Sigmoid colon (tissue), 7 donors: ENCODE results near the gene APRT. TPM values are rescaled to one million over a fixed set of nuclear protein-coding genes. Genes with fewer than 3 reads are reported as not detected.

Source experiments
- DNase-seq: peaks from one replicate; pipeline ENCODE4 v3.0.0-alpha.2; 2019
- H3K27ac ChIP-seq, 4 donors: fragments of 200-600 bp; sonication (generic); one replicate each; pipeline ENCODE4 v1.5.1; 2016 to 2019; ENCODE audit warnings: mild to moderate bottlenecking in 1 of 4
- H3K27me3 ChIP-seq, 3 donors: fragments of 200-600 bp; sonication (generic); one replicate each; pipeline ENCODE4 v1.5.1; 2019; ENCODE audit warnings: mild to moderate bottlenecking in 1 of 3
- H3K36me3 ChIP-seq, 4 donors: fragments of 200-600 bp; sonication (generic); one replicate each; pipeline ENCODE4 v1.5.1; 2016 to 2019
- H3K4me1 ChIP-seq, 4 donors: fragments of 200-600 bp; sonication (generic); one replicate each; pipeline ENCODE4 v1.5.1; 2017 to 2019
- H3K4me3 ChIP-seq, 4 donors: fragments of 200-600 bp; sonication (generic); one replicate each; pipeline ENCODE4 v1.5.1; 2017 to 2019; ENCODE audit warnings: mild to moderate bottlenecking in 2 of 4, moderate library complexity in 1 of 4
- H3K9me3 ChIP-seq, 4 donors: fragments of 200-600 bp in 3 of 4; sonication (generic) in 3 of 4; one replicate each; pipeline versions ENCODE4 v1.5.1 to v1.6.1; 2013 to 2019
- EP300 ChIP-seq, 4 donors: sonication (generic); formaldehyde crosslinking; IDR thresholded peaks; one replicate each; pipeline ENCODE4 v1.6.1; 2017; ENCODE audit warnings: antibody characterized with exemption in 4 of 4
- POLR2A ChIP-seq, 2 donors: fragments of 450-650 bp; IDR thresholded peaks; one replicate each; pipeline ENCODE4 v1.6.1; 2016; ENCODE audit warnings: antibody characterized with exemption in 2 of 2, mild to moderate bottlenecking in 2 of 2, moderate library complexity in 2 of 2
- POLR2AphosphoS5 ChIP-seq, 4 donors: sonication (generic); formaldehyde crosslinking; IDR thresholded peaks; one replicate each; pipeline ENCODE4 v1.6.1; 2017; ENCODE audit warnings: antibody characterized with exemption in 4 of 4
- WGBS, 2 donors: extraction: QIAGEN DNeasy Blood & Tissue Kit; methylation state at CpG; one replicate each; pipeline ENCODE4 v1.1.7; 2013; 5-methylcytosine and 5-hydroxymethylcytosine counted together
- intact Hi-C: fragments of 100-400 bp; cut with DNase I; formaldehyde crosslinking; loops from one replicate; pipeline ENCODE4 v1.15.1; 2023
- polyA plus RNA-seq, 3 donors: library from polyadenylated mRNA; stranded (reverse); fragments of 200-250 nt; gene quantifications; one replicate each; pipeline ENCODE4 v1.2.3, GENCODE V29; 2013
- total RNA-seq, 4 donors: library from RNA; depleted of rRNA; stranded (reverse); fragments of >200 nt; gene quantifications; one replicate each; pipeline ENCODE4 v1.1.0, GENCODE V29; 2016
- TF ChIP-seq, protein P1 (sequence below), 4 experiments: fragments of 450-650 bp in 3 of 4; fragments of 200-600 bp in 1 of 4; IDR thresholded peaks; one replicate each; pipeline ENCODE4 v1.5.1; 2016 to 2019; ENCODE audit warnings: antibody characterized with exemption in 4 of 4, mild to moderate bottlenecking in 3 of 4, moderate library complexity in 2 of 4
- donor health status: healthy with polysubstance abuse.
- donor health status: Bipolar disorder and iron deficiency.
- donor health status: healthy.

Gene APRT
- total and polyA plus RNA-seq, 7 donors = 56.6 to 329 (median 78.3) TPM

DNA sequence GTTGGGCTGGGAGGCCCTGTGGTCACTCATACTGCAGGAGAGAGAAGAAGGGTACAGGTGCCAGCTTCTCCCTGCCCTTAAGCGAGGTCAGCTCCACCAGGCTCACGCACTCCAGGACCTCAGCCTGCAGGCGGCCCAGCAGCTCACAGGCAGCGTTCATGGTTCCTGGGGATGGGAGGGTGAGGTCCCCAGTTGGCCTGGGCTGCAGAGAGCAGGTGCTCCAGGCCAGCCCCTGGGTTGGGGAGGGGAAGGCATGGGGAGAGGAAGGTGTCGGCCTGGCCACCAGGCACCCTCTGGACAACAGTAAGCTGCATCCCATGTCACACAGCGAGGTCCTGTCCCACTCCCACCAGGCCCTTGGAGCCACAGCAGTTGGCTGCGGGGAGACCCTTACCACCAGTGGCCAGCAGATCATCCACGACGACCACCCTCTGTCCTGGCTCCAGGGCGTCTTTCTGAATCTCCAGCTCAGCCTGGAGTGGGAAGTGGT lies 2.0 kb downstream of the APRT start:
- Histone ChIP-seq H3K4me3 (no peak overlapping the region), H3K9me3 (no peaks in the 10 kb centered on the region), H3K4me1 (peaks cover 0 to 38% (median 31%) of the 10 kb centered on the region in 4 donors), H3K27me3 (no peaks in the 10 kb centered on the region), H3K27ac (peak overlapping the region in 2 of 4 donors; percentile 12 to 96), H3K36me3 (peaks cover 0 to 21% (median 5%) of the 10 kb centered on the region in 4 donors)
- no peak for DNase-seq
- intact Hi-C loops = loop anchor here (5.0 kb wide), 1 partner anchor 133 kb away; no protein-coding TSS in a partner anchor
- TF ChIP-seq EP300 (IDR thresholded peaks at IDR 0.05) = no peak
- no peak for TF ChIP-seq POLR2A (IDR thresholded peaks at IDR 0.05)
- TF ChIP-seq, protein P1, sequence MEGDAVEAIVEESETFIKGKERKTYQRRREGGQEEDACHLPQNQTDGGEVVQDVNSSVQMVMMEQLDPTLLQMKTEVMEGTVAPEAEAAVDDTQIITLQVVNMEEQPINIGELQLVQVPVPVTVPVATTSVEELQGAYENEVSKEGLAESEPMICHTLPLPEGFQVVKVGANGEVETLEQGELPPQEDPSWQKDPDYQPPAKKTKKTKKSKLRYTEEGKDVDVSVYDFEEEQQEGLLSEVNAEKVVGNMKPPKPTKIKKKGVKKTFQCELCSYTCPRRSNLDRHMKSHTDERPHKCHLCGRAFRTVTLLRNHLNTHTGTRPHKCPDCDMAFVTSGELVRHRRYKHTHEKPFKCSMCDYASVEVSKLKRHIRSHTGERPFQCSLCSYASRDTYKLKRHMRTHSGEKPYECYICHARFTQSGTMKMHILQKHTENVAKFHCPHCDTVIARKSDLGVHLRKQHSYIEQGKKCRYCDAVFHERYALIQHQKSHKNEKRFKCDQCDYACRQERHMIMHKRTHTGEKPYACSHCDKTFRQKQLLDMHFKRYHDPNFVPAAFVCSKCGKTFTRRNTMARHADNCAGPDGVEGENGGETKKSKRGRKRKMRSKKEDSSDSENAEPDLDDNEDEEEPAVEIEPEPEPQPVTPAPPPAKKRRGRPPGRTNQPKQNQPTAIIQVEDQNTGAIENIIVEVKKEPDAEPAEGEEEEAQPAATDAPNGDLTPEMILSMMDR (IDR thresholded peaks at IDR 0.05) = no peak
- TF ChIP-seq POLR2AphosphoS5 (IDR thresholded peaks at IDR 0.05) = no peak
- WGBS, 2 donors = 71 to 82% methylated on average over 10 of the region's 10 CpGs

DNA sequence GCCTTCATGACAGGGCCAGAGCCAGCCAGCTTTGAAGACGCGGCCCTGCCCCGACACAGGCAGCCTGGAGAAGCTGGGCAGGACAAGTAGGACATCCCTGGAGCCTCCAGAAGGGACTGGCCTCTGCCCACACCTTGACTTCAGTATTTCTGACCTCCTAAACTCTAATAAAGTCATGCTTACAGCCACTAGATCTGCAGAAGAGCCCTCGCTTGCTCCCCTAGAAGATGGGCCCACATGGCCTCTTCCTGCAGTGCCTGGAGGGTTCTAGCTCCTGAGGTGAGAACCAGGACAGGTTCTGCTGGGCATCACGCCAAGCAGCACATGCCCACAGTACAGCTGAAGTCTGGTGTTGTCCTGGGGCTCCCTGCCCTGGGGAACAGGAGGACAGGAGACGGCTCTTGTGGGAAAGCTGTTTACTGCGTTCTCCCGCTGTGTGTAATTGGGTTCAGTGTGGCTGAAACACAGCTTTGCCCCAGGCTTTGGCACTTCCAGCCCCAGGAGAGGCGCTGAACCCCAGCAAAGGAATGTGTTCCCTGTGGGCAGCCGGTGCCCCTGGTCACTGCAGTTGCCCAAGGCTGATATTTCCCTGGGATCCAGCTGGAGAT lies 2.6 kb downstream of the APRT start:
- Histone ChIP-seq H3K4me3 (no peak overlapping the region), H3K9me3 (no peaks in the 10 kb centered on the region), H3K36me3 (peaks cover 0 to 21% (median 5%) of the 10 kb centered on the region in 4 donors), H3K27me3 (peaks cover 0 to 5% (median 0%) of the 10 kb centered on the region in 3 donors), H3K4me1 (peaks cover 0 to 43% (median 36%) of the 10 kb centered on the region in 4 donors), H3K27ac (peak overlapping the region in 1 of 4 donors; percentile 96)
- no peak for DNase-seq
- TF ChIP-seq POLR2AphosphoS5 (IDR thresholded peaks at IDR 0.05) (no peak), POLR2A (IDR thresholded peaks at IDR 0.05) (no peak), EP300 (IDR thresholded peaks at IDR 0.05) (no peak)
- TF ChIP-seq, protein P1 (IDR thresholded peaks at IDR 0.05) = no peak
- intact Hi-C loops = no loop called here
- WGBS, 2 donors = 81 to 91% methylated on average over 10 of the region's 10 CpGs

DNA sequence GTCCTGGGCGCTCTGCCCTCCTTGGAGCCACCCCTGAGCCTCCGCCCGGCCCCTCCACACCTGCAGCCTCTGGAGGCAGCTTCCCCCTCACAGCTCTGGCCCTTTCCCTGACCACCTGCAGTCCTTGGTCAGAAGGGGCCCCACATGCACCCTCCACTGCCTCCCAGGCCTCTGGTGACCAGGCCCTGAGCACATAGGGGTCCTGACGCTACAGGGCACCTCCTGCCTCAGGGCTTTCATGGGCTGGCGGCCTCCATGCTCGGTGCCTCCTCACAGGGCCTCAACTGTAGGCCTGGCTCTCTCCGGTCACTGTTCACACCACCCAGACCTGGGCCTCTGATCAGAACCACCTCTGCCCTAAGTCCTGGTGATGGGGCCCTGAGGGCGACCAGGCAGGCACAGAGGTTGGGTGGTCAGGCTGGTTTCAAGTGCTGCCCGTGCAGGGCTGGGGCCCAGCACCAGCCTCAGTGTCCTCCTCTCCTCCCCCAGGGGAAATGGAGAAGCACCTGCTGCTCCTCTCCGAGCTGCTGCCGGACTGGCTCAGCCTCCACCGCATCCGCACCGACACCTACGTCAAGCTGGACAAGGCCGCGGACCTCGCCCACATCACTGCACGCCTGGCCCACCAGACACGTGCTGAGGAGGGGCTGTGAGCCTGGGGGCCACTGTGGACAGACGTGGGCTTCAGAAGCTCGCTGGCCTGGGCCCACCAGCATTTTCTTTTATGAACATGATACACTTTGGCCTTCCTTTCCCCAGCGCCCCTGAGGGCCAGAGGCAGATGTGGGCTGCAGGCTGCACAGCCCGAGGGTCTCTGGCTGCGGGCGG lies 3.9 kb downstream of the APRT start:
- H3K27ac ChIP-seq = no peak overlapping the region
- H3K9me3 ChIP-seq = no peaks in the 10 kb centered on the region
- 86 to 91% methylated on average over 26 of the region's 26 CpGs for WGBS, 2 donors
- peaks cover 0 to 45% (median 37%) of the 10 kb centered on the region in 4 donors for H3K4me1 ChIP-seq
- H3K36me3 ChIP-seq = peaks cover 0 to 21% (median 5%) of the 10 kb centered on the region in 4 donors
- intact Hi-C loops = no loop called here
- H3K27me3 ChIP-seq = peaks cover 0 to 9% (median 0%) of the 10 kb centered on the region in 3 donors
- TF ChIP-seq, protein P1 (IDR thresholded peaks at IDR 0.05) = no peak
- TF ChIP-seq EP300 (IDR thresholded peaks at IDR 0.05) = no peak
- DNase-seq = no peak
- H3K4me3 ChIP-seq = no peak overlapping the region

DNA sequence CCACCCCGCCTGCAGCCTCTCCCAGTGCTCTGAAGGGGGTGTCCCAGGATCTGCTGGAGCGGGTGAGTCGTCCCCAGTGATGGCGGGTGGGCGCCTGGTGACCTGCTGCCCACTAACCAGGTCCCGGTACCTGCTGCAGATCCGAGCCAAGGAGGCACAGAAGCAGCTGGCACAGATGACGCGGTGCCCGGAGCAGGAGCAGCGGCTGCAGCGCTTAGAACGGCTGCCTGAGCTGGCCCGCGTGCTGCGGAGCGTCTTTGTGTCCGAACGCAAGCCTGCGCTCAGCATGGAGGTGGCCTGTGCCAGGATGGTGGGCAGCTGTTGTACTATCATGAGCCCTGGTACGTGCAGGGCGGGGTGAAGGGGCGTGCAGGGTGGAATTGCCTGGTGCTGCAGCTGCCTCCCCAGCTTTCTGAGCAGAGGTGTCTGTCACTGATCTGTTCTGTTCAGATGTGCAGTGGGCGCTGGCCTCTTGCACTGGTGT lies 4.5 kb downstream of the APRT start:
- intact Hi-C loops = no loop called here
- 88 to 92% methylated on average over 24 of the region's 24 CpGs for WGBS, 2 donors

More for the DNA sequence above, 4.5 kb downstream of the APRT start:
- TF ChIP-seq POLR2A (IDR thresholded peaks at IDR 0.05) (no peak), EP300 (IDR thresholded peaks at IDR 0.05) (no peak), POLR2AphosphoS5 (IDR thresholded peaks at IDR 0.05) (no peak)
- TF ChIP-seq, protein P1 (IDR thresholded peaks at IDR 0.05) = no peak
- no peak for DNase-seq
- Histone ChIP-seq H3K27ac (no peak overlapping the region), H3K9me3 (no peaks in the 10 kb centered on the region), H3K36me3 (peaks cover 0 to 21% (median 5%) of the 10 kb centered on the region in 4 donors), H3K4me1 (peaks cover 0 to 44% (median 31%) of the 10 kb centered on the region in 4 donors), H3K4me3 (no peak overlapping the region), H3K27me3 (peaks cover 0 to 9% (median 0%) of the 10 kb centered on the region in 3 donors)
